ENCODE results near the gene FAM210A.
"Not testable (repeated sequence)": the region's sequence is repeated elsewhere in the genome, so short reads cannot be mapped to it uniquely, and the experiment has no call there.

Gene FAM210A

GRCh38 chr18:13700153-13700552, 26.2 kb downstream of the FAM210A start:
- DNase-seq: no peak

- no peak for DNase-seq
Observed at GRCh38 chr18:13696961-13697360, 29.4 kb downstream of the FAM210A start.

- not testable (repeated sequence) for DNase-seq
Observed at GRCh38 chr18:13695337-13695736, 31.0 kb downstream of the FAM210A start.

- not testable (repeated sequence) for DNase-seq
Observed at GRCh38 chr18:13690060-13690459, 36.3 kb downstream of the FAM210A start.

GRCh38 chr18:13688191-13689136, 37.9 kb downstream of the FAM210A start:
- no peak for DNase-seq

GRCh38 chr18:13684546-13684945, 41.8 kb downstream of the FAM210A start:
- no peak for DNase-seq

GRCh38 chr18:13681701-13682100, 44.7 kb downstream of the FAM210A start:
- no peak for DNase-seq

GRCh38 chr18:13680612-13681011, 45.7 kb downstream of the FAM210A start:
- no peak for DNase-seq

- not testable (repeated sequence) for DNase-seq
Observed at GRCh38 chr18:13677350-13677749, 49.0 kb downstream of the FAM210A start.

- no peak for DNase-seq
Observed at GRCh38 chr18:13676471-13676870, 49.9 kb downstream of the FAM210A start.

- DNase-seq: no peak
Observed at GRCh38 chr18:13672657-13673056, 53.7 kb downstream of the FAM210A start.

- no peak for DNase-seq
Observed at GRCh38 chr18:13661779-13662256, 64.5 kb downstream of the FAM210A start.

- DNase-seq: no peak
Observed at GRCh38 chr18:13661051-13661778, 65.1 kb downstream of the FAM210A start.

- DNase-seq: no peak
Observed at GRCh38 chr18:13660510-13660909, 65.8 kb downstream of the FAM210A start.

- DNase-seq: no peak
Observed at GRCh38 chr18:13658436-13659204, 67.7 kb downstream of the FAM210A start.

- DNase-seq: no peak
Observed at GRCh38 chr18:13657974-13658373, 68.4 kb downstream of the FAM210A start.

GRCh38 chr18:13653746-13654433, 72.5 kb downstream of the FAM210A start:
- no peak for DNase-seq

GRCh38 chr18:13649397-13650390, 76.7 kb downstream of the FAM210A start:
- no peak for DNase-seq

GRCh38 chr18:13647761-13648160, 78.6 kb downstream of the FAM210A start:
- DNase-seq: no peak

GRCh38 chr18:13646633-13647032, 79.7 kb downstream of the FAM210A start:
- DNase-seq: no peak

- no peak for DNase-seq
Observed at GRCh38 chr18:13645093-13645492, 81.3 kb downstream of the FAM210A start.
